OCI-LY7 (cell line): ENCODE data around the gene EXOSC10. TPM values are rescaled to one million over a fixed set of nuclear protein-coding genes. Genes with fewer than 3 reads are reported as not detected.

ENCODE experiments used
- BruUV-seq: library from RNA; stranded (reverse); fragments of 400-500 nt; replicated peaks from 2 replicates; lab custom pipeline; 2021; lab: Mats Ljungman, UMichigan
- CTCF ChIA-PET: fragments of 300-600 bp; sonication (Branson Sonifier 250); formaldehyde crosslinking; loops from one replicate; lab custom pipeline; 2022; ENCODE audit warnings: antibody characterized with exemption; ENCODE audit not compliant: unreplicated experiment; lab: Charles Lee
- POLR2A ChIA-PET: fragments of 300-600 bp; sonication (Branson Sonifier 250); formaldehyde crosslinking; loops from one replicate; lab custom pipeline; 2022; ENCODE audit warnings: antibody characterized with exemption; lab: Charles Lee
- DNase-seq: peaks from one replicate; pipeline ENCODE4 v3.0.0-alpha.2; 2015; ENCODE audit warnings: low spot score
- H2AFZ ChIP-seq: fragments of 200-600 bp; sonication (generic), shearing (Covaris generic); 2 replicates; pipeline ENCODE4 v1.6.1; 2014; ENCODE audit warnings: mild to moderate bottlenecking, antibody characterized with exemption, low read length, moderate library complexity
- H3K27ac ChIP-seq: fragments of 200-600 bp; sonication (generic); 2 replicates; pipeline ENCODE4 v1.5.1; 2014; ENCODE audit warnings: mixed run types, low read depth, mild to moderate bottlenecking, moderate library complexity, low read length, inconsistent platforms; ENCODE audit not compliant: poor library complexity, severe bottlenecking
- H3K36me3 ChIP-seq: fragments of 200-600 bp; sonication (generic); 2 replicates; pipeline ENCODE4 v1.6.1; 2014; ENCODE audit warnings: mild to moderate bottlenecking, antibody characterized with exemption, low read length, moderate library complexity, mixed read lengths; ENCODE audit not compliant: insufficient read depth
- H3K4me1 ChIP-seq: fragments of 200-600 bp; sonication (generic); 2 replicates; pipeline ENCODE4 v1.5.1; 2014; ENCODE audit warnings: mild to moderate bottlenecking, low read length; ENCODE audit not compliant: insufficient read depth, poor library complexity, severe bottlenecking
- H3K4me2 ChIP-seq: fragments of 200-600 bp; sonication (generic); 2 replicates; pipeline ENCODE4 v1.6.1; 2014; ENCODE audit warnings: mild to moderate bottlenecking, low read length
- H3K4me3 ChIP-seq: fragments of 200-600 bp; sonication (generic); 2 replicates; pipeline ENCODE4 v1.5.1; 2014; ENCODE audit warnings: mild to moderate bottlenecking, low read depth, low read length; ENCODE audit not compliant: poor library complexity, severe bottlenecking
- H3K79me2 ChIP-seq: fragments of 200-600 bp; sonication (generic); 2 replicates; pipeline ENCODE4 v1.6.1; 2016; ENCODE audit warnings: low read depth, mild to moderate bottlenecking, low read length, moderate library complexity, mixed read lengths; ENCODE audit not compliant: insufficient read depth
- H3K9me2 ChIP-seq: fragments of 200-600 bp; sonication (generic); 2 replicates; pipeline ENCODE4 v1.6.1; 2016; ENCODE audit warnings: mild to moderate bottlenecking, low read length, mixed read lengths; ENCODE audit not compliant: insufficient read depth
- H3K9me3 ChIP-seq: fragments of 200-600 bp; sonication (generic); 2 replicates; pipeline ENCODE4 v1.6.1; 2014; ENCODE audit warnings: mild to moderate bottlenecking, mixed run types, low read length, mixed read lengths
- H4K20me1 ChIP-seq: fragments of 200-600 bp; sonication (generic); 2 replicates; pipeline ENCODE4 v1.6.1; 2014; ENCODE audit warnings: mild to moderate bottlenecking, antibody characterized with exemption, low read length, moderate library complexity, mixed read lengths; ENCODE audit not compliant: insufficient read depth
- EZH2phosphoT487 ChIP-seq: fragments of 200-600 bp; sonication (generic); IDR thresholded peaks from 2 replicates; pipeline ENCODE4 v1.6.1; 2018; ENCODE audit warnings: low read depth, borderline replicate concordance, mild to moderate bottlenecking, mixed run types, antibody characterized with exemption, low read length, moderate library complexity, mixed read lengths
- intact Hi-C: fragments of 100-400 bp; cut with micrococcal nuclease; formaldehyde crosslinking; loops from one replicate; pipeline ENCODE4 v1.10.0; 2022; ENCODE audit not compliant: unreplicated experiment
- total RNA-seq, 2 experiments: library from RNA; depleted of rRNA in 1 of 2; stranded (reverse); fragments of >200 nt in 1 of 2; shearing (Covaris generic) in 1 of 2; gene quantifications; 2 replicates each; pipeline ENCODE4 v1.2.3, GENCODE V29; 2014 to 2022
- TF ChIP-seq, protein P1 (sequence below): fragments of 200-600 bp; sonication (generic); conservative IDR thresholded peaks from 2 replicates; pipeline ENCODE4 v1.5.1; 2014; ENCODE audit warnings: mild to moderate bottlenecking, antibody characterized with exemption, low read length, moderate library complexity, mixed read lengths

The EXOSC10 gene
- total RNA-seq, 2 experiments from 2014 or later = 75.1 to 91.9 TPM

DNA sequence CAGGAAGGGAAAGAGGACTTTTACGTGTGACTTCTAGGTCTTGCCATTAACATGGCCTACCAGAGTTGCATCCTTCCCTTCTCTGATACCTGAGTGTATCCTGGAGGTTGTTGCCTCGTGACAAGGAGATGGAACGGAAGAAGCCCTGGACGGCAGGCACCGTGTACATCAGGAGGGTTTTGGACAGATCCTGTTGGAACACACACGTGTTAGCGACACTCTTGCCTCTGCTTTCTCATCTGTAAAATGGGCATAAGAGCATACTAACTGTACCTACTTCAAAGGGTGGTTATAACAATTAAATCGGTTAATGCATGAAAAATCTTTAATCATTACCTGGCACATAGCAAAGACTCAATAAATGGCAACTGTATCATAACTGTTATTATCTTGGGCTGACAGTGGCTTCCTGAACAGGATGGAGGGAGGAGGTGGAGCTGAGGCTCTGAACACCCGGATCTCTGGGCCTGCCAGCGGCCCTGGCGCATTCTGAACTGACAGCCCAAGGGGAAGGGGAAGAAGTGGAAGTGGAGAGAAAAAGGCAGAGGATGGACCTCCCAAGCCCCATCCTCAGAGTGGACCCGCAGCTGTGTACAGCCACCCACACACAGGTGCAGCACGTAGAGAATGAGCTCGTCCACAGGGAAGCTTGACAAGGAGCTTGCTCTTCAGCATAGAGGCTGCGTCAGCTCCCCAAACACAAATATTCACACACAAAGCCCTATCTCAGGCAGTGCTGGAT, 30.2 kb upstream of the EXOSC10 start:
- TF ChIP-seq, protein P1, sequence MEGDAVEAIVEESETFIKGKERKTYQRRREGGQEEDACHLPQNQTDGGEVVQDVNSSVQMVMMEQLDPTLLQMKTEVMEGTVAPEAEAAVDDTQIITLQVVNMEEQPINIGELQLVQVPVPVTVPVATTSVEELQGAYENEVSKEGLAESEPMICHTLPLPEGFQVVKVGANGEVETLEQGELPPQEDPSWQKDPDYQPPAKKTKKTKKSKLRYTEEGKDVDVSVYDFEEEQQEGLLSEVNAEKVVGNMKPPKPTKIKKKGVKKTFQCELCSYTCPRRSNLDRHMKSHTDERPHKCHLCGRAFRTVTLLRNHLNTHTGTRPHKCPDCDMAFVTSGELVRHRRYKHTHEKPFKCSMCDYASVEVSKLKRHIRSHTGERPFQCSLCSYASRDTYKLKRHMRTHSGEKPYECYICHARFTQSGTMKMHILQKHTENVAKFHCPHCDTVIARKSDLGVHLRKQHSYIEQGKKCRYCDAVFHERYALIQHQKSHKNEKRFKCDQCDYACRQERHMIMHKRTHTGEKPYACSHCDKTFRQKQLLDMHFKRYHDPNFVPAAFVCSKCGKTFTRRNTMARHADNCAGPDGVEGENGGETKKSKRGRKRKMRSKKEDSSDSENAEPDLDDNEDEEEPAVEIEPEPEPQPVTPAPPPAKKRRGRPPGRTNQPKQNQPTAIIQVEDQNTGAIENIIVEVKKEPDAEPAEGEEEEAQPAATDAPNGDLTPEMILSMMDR = no peak
- TF ChIP-seq EZH2phosphoT487 = no peak
- Histone ChIP-seq H3K4me2 (no peak overlapping the region), H3K36me3 (peaks cover 96% of the 10 kb centered on the region), H3K27ac (no peak overlapping the region), H3K4me3 (no peak overlapping the region), H3K79me2 (no peaks in the 10 kb centered on the region), H4K20me1 (no peaks in the 10 kb centered on the region), H3K9me3 (no peaks in the 10 kb centered on the region), H3K9me2 (no peaks in the 10 kb centered on the region), H3K4me1 (no peaks in the 10 kb centered on the region), H2AFZ (no peak overlapping the region)
- intact Hi-C loops = no loop called here
- no TSS peak for BruUV-seq
- ChIA-PET POLR2A (no interaction called here), CTCF (no interaction called here)
- no peak for DNase-seq

- Histone ChIP-seq H3K27ac (no peak overlapping the region), H4K20me1 (no peaks in the 10 kb centered on the region), H3K4me2 (no peak overlapping the region), H3K9me2 (no peaks in the 10 kb centered on the region), H3K4me3 (no peak overlapping the region), H3K79me2 (no peaks in the 10 kb centered on the region), H3K4me1 (no peaks in the 10 kb centered on the region), H2AFZ (no peak overlapping the region), H3K36me3 (peaks cover 87% of the 10 kb centered on the region), H3K9me3 (no peaks in the 10 kb centered on the region)
- no TSS peak for BruUV-seq
- no peak for DNase-seq
- TF ChIP-seq EZH2phosphoT487 = no peak
- TF ChIP-seq, protein P1 = no peak
- intact Hi-C loops = no loop called here
- ChIA-PET POLR2A (no interaction called here), CTCF (no interaction called here)
These were observed 26.9 kb upstream of the EXOSC10 start for GRCh38 chr1:11126569-11126968.

GRCh38 chr1:11125931-11126330, 26.3 kb upstream of the EXOSC10 start:
- intact Hi-C loops = no loop called here
- Histone ChIP-seq H3K27ac (no peak overlapping the region), H3K9me3 (no peaks in the 10 kb centered on the region), H2AFZ (no peak overlapping the region), H4K20me1 (no peaks in the 10 kb centered on the region), H3K9me2 (no peaks in the 10 kb centered on the region), H3K4me2 (no peak overlapping the region), H3K36me3 (peaks cover 87% of the 10 kb centered on the region), H3K4me3 (no peak overlapping the region), H3K4me1 (no peaks in the 10 kb centered on the region), H3K79me2 (no peaks in the 10 kb centered on the region)
- ChIA-PET POLR2A (no interaction called here), CTCF (no interaction called here)
- TF ChIP-seq EZH2phosphoT487 = no peak
- TF ChIP-seq, protein P1 = no peak
- no peak for DNase-seq
- no TSS peak for BruUV-seq
